Left lung (tissue), 10 donors: ENCODE data around the gene SEL1L3. TPM values are rescaled to one million over a fixed set of nuclear protein-coding genes. Genes with fewer than 3 reads are reported as not detected.

Experiments used
- ATAC-seq: fragments of 200-7000 bp; cut with Tn5 transposase; one replicate; pipeline ENCODE4 v1.9.1; 2020; ENCODE audit warnings: moderate library complexity
- DNase-seq, 4 donors: peaks; one replicate each; pipeline ENCODE4 v3.0.0-alpha.2; 2013 to 2020
- H3K27ac ChIP-seq, 2 donors: fragments of 200-600 bp; sonication (generic) in 1 of 2; one replicate each; pipeline versions ENCODE4 v1.5.0 to v1.8.0; 2020 to 2021
- H3K27me3 ChIP-seq, 2 donors: fragments of 200-600 bp; sonication (generic) in 1 of 2; one replicate each; pipeline versions ENCODE4 v1.5.0 to v1.8.0; 2020 to 2021
- H3K36me3 ChIP-seq, 2 donors: fragments of 200-600 bp; sonication (generic) in 1 of 2; one replicate each; pipeline versions ENCODE4 v1.5.0 to v1.8.0; 2020 to 2021
- H3K4me1 ChIP-seq, 2 donors: fragments of 200-600 bp; one replicate each; pipeline ENCODE4 v1.8.0; 2021
- H3K4me3 ChIP-seq, 2 donors: fragments of 200-600 bp; sonication (generic) in 1 of 2; one replicate each; pipeline versions ENCODE4 v1.5.0 to v1.8.0; 2020 to 2021; ENCODE audit warnings: mild to moderate bottlenecking in 1 of 2
- H3K9me3 ChIP-seq, 2 donors: fragments of 200-600 bp; sonication (generic) in 1 of 2; one replicate each; pipeline versions ENCODE4 v1.5.0 to v1.8.0; 2020 to 2021
- intact Hi-C, 2 donors: fragments of 100-400 bp; cut with DNase I; formaldehyde crosslinking; loops; one replicate each; pipeline versions ENCODE4 v1.11.2 to v1.14.2; 2022
- polyA plus RNA-seq, 6 donors: library from polyadenylated mRNA; unstranded; fragments of 120-200 nt; gene quantifications; one replicate each; pipeline ENCODE4 v1.2.1, GENCODE V29; 2013; ENCODE audit not compliant: insufficient read length in 6 of 6
- total RNA-seq, 2 donors: library from RNA; stranded (reverse); fragmentation: NEBNext Ultra II Directional; extraction: Animal tissue kit (Norgen Biotek cat#: 25700); gene quantifications; one replicate each; pipeline ENCODE4 v1.2.1, GENCODE V29; 2021
- TF ChIP-seq, protein P1 (sequence below), 2 donors: fragments of 200-600 bp; sonication (generic) in 1 of 2; IDR thresholded peaks; one replicate each; pipeline versions ENCODE4 v1.5.0 to v1.8.0; 2021; ENCODE audit warnings: antibody characterized with exemption in 2 of 2
- donor health status: DM: no; HTN: yes; CAD: no.
- donor health status: DM: no; HTN: no; CAD: no.

Gene SEL1L3
- total and polyA plus RNA-seq, 8 donors: 88.1 to 191 (median 114) TPM

DNA sequence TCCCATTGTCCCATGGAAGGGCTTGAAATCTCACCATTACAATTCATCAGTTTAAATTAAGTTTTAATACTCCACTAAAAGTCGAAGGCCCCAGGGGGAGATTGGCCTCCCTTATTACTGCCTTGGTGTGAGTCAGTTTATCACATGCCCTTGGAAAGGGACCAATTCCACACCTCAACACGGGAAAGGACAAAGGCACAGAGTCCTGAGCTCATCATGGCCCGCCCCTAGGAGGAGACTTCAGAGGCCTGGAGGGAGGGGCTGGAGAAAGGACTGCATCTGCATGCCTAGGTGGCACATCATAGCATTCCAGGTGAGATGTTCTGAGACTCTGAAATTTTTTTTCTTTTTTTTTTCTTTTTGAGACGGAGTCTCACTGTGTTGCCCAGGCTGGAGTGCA is 2.8 kb upstream of the SEL1L3 start:
- DNase-seq (peak in 1 of 4 donors; percentile 49), ATAC-seq (peak; percentile 30)
- no peak overlapping the region for H3K4me3 ChIP-seq
- intact Hi-C loops: no loop called here
- H3K9me3 ChIP-seq: no peaks in the 10 kb centered on the region
- TF ChIP-seq, protein P1, sequence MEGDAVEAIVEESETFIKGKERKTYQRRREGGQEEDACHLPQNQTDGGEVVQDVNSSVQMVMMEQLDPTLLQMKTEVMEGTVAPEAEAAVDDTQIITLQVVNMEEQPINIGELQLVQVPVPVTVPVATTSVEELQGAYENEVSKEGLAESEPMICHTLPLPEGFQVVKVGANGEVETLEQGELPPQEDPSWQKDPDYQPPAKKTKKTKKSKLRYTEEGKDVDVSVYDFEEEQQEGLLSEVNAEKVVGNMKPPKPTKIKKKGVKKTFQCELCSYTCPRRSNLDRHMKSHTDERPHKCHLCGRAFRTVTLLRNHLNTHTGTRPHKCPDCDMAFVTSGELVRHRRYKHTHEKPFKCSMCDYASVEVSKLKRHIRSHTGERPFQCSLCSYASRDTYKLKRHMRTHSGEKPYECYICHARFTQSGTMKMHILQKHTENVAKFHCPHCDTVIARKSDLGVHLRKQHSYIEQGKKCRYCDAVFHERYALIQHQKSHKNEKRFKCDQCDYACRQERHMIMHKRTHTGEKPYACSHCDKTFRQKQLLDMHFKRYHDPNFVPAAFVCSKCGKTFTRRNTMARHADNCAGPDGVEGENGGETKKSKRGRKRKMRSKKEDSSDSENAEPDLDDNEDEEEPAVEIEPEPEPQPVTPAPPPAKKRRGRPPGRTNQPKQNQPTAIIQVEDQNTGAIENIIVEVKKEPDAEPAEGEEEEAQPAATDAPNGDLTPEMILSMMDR (IDR thresholded peaks at IDR 0.05): no peak
- peaks cover 0 to 7% of the 10 kb centered on the region in 2 donors for H3K27me3 ChIP-seq
- H3K27ac ChIP-seq: no peak overlapping the region
- H3K4me1 ChIP-seq: peaks cover 0 to 26% of the 10 kb centered on the region in 2 donors
- no peaks in the 10 kb centered on the region for H3K36me3 ChIP-seq

DNA sequence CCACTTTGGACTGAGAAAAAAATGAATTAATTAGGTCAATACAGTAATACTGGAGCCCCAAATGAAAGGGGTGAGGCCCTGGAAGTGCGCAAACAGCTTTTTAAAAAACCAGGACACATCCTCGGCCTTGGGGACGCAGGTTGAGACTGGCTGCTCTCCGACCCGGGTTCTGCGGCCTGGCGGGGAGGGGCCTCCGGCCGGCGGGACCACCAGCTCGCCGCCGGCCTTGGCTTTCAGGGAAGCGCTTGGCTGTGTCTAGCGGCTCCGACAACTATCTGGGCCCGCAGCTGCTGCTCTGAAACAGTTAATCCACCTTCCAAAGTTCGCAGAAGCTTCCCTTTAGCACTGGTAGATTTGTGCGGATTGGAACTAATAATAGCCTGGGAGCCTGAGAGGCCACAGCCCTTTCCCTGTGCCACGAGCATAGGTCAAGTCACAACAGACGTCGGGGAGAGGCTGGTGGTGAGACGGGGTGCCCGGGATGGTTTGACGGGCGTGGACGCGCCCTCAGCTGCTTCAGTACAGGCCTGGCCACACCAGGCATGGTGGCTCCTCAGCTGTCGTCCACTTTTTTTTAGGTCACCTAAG is 1.1 kb upstream of the SEL1L3 start:
- DNase-seq (no peak), ATAC-seq (no peak)
- peaks cover 0 to 7% of the 10 kb centered on the region in 2 donors for H3K27me3 ChIP-seq
- H3K4me3 ChIP-seq: peak overlapping the region in 1 of 2 donors; percentile 77
- intact Hi-C loops: no loop called here
- H3K36me3 ChIP-seq: no peaks in the 10 kb centered on the region
- TF ChIP-seq, protein P1 (IDR thresholded peaks at IDR 0.05): no peak
- peaks cover 0 to 42% of the 10 kb centered on the region in 2 donors for H3K4me1 ChIP-seq
- peak overlapping the region; percentile 62 to 83 for H3K27ac ChIP-seq
- no peaks in the 10 kb centered on the region for H3K9me3 ChIP-seq

DNA sequence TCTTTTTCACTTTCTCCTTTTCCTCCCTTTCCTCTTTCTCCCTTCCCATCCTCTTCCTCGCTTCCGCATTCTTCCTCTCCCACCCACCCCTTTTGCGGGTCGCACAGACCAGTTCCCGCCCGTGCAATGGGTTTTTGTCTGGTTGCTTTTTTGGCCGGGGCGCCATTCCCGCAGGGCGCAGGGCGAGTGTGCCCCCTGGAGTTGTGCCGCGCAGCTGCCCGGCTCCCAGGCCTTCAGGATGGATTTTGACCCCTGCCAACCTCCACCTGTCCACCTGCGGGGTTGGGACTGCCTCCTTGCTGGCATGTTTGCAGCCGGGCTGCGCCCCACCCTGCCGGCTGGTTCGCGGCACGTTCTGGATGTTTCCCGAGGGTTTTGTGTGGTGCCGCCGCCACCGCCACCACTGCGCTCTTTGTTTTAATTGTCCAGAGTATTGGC is 578 bp upstream of the SEL1L3 start:
- H3K27me3 ChIP-seq: peaks cover 0 to 7% of the 10 kb centered on the region in 2 donors
- intact Hi-C loops: no loop called here
- ATAC-seq (peak; percentile 56), DNase-seq (peak in 2 of 4 donors; percentile 60 to 86)
- H3K27ac ChIP-seq: peak overlapping the region; percentile 62 to 83
- H3K36me3 ChIP-seq: no peaks in the 10 kb centered on the region
- H3K4me1 ChIP-seq: peaks cover 0 to 44% of the 10 kb centered on the region in 2 donors
- no peaks in the 10 kb centered on the region for H3K9me3 ChIP-seq
- TF ChIP-seq, protein P1 (IDR thresholded peaks at IDR 0.05): no peak
- peak overlapping the region; percentile 35 to 77 for H3K4me3 ChIP-seq

DNA sequence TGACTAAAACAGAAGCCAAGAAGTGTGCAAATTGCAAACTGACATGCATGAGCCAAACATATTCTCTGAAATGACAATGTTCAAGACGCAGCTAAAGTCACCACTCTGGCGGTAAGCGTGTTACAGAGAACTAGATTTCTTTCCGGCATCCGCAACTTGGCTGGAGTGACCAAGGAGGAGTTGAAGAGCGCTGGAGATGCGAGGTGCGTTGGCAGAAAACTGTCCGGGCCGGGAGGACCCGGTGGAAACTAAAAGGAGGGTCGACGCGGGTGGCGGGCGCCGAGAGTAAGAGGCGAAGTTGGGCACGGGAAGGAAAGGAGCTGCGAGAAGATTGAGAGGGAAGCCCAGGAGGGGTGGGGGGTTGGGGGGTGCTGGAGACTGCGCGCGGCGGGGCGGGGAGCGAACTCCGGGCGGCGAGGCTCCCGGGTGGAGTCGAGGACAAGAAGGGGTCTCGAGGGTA is 807 bp downstream of the SEL1L3 start:
- peaks cover 0 to 7% of the 10 kb centered on the region in 2 donors for H3K27me3 ChIP-seq
- H3K4me1 ChIP-seq: peaks cover 0 to 54% of the 10 kb centered on the region in 2 donors

More for the DNA sequence above, 807 bp downstream of the SEL1L3 start:
- Histone ChIP-seq H3K4me3 (peak overlapping the region; percentile 67 to 77), H3K36me3 (no peaks in the 10 kb centered on the region), H3K9me3 (no peaks in the 10 kb centered on the region), H3K27ac (peak overlapping the region; percentile 85 to 93)
- intact Hi-C loops: no loop called here
- TF ChIP-seq, protein P1 (IDR thresholded peaks at IDR 0.05): no peak
- ATAC-seq (peak; percentile 15), DNase-seq (peak in 1 of 4 donors; percentile 38)
